ENCODE results near the gene SAMD7.

SAMD7 gene, protein sequence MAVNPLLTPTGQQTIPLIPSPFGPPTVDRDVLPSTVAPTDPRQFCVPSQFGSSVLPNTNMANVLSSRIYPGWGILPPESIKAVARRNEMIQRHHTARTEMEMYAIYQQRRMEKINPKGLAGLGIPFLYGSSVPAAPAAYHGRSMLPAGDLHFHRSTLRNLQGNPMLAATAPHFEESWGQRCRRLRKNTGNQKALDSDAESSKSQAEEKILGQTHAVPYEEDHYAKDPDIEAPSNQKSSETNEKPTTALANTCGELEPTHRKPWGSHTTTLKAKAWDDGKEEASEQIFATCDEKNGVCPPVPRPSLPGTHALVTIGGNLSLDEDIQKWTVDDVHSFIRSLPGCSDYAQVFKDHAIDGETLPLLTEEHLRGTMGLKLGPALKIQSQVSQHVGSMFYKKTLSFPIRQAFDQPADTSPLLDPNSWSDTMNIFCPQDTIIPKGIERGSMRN

DNA sequence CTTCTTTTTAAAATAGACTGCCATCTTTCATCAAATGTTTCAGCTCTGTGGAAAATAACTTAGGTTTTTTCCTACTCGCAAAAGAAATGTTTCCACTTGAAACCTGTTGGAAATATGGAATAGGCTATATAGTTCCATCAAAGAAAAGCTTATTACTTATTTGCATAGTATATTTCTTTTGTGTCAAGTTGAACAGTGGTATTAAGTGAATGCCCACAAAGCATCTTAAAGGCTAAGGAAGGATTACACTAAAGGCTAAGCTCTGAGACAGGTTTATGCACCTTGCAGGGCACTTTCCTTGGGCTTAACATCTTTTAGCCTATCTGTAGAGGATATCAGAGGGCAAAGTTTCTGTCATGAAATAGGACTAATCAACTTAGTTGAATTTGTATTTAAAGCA lies at the start of gene SAMD7:
TSS of gene SAMD7 (plus strand) at position 301 of the 400 bp plus-strand sequence. CDS start 7,927 bp downstream, outside the sequence.
- no peak for DNase-seq

DNA sequence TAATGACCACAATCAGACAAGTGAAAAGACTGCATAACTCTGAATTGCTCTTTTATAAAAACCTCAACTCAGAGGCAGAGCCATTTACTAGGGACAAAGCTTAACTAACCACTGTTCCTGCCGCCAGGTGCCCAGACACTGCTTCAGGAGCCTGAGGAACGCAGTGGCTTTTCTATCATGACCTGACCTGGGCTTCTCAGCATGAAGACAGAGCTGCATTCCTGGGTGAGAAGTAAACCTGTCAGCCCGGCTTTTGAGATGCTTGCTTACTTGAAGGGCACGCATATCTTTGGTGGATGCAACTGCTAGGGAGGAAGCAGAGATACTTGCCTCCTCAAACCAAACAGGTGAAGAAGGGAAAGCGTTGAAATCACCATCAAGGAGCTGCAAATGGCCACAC lies 49.5 kb upstream of the SAMD7 start:
- no peak for DNase-seq

DNA sequence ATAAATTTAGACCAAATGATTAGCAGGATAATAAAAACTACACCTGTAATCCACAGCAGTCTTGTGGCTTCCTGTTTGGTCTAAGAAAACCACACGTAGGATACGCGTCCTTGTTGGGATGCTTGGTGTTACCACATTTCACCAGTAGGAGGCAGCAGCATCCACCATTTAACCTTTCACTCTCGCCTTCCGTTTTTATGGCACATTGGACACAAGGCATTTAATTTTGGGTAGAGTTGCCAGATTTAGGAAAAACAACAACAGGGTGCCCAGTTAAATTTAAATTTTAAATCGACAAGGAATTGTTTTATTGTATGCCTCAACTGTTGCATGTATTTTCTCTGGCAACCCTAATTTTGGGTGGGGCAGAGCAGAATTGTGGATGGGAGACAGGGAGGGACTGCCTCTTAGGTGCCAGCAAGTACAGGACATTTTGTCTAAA lies 47.9 kb upstream of the SAMD7 start:
- peak in 40 of 51 donors; percentile 1 to 78 (median 31) for DNase-seq

DNA sequence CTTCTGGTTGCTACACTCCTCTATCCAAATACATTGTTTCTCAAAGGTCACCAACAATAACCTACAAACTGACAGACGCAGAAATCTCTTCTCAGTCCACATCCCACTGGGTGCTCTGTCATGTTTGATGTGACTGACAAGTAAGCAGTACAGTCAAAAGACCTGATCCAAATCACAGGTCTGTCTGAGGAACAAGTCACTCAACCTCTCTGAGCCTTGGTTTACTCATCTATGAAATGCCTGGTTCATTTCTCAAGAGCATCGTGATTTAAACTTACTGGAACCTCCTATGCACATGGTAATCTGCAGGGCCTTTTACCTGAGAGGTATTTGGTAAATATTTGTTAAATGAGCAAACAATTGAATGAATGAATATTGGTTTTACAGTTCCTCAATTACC lies 47.1 kb upstream of the SAMD7 start:
- DNase-seq = no peak

DNA sequence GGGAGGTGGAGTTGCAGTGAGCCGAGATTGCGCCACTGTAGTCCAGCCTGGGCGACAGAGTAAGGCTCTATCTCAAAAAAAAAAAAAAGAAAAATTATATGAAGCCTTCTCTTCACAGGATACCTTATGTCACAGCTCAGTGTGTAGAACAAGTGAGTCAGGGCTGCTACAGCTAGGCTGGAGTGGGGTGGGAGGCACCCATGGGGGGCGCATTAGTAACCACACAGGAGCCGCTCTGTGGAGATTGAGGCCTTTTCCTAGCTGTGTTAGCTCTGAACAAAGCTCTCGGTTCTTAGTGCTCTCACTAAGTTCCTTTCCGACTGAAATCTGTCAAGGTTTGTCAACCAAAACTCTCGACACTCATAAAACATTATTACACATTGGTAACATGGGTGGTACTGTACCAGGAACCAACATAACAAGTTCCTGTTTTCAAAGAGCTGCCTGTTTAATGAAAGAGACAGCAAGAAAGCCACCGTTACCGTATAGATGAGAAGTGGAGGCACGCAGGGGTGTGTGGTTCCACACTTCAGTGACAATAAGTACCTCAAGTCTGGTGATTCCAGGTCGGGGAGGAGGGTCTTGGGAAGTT lies 46.1 kb upstream of the SAMD7 start:
- DNase-seq = no peak

DNA sequence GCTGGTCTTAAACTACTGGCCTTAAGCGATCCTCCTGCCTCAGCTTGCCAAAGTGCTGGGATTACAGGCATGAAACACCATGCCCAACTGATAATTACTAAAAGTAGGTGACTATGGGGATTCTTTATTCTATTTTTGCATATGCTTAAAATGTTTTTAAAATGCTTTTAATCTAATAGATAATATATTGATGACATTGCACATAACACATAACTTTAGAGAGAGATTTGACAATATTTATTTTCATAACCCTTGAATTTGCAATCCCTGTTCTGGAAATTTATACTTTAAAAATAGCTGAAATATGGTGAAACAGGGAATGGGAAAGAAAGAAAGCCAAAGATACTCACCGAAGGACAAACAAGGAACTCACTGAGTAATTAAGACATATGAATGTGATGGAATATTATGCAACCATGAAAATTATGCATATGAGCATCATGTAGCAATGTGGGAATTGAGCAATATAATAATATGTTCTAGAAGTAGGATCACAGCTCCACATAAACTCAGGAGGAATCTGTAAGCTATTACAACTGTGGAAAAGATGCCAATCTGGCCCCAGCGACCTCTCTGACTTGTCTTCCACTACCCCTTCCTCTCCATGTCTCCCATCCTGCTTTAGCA lies 43.7 kb upstream of the SAMD7 start:
- no peak for DNase-seq

DNA sequence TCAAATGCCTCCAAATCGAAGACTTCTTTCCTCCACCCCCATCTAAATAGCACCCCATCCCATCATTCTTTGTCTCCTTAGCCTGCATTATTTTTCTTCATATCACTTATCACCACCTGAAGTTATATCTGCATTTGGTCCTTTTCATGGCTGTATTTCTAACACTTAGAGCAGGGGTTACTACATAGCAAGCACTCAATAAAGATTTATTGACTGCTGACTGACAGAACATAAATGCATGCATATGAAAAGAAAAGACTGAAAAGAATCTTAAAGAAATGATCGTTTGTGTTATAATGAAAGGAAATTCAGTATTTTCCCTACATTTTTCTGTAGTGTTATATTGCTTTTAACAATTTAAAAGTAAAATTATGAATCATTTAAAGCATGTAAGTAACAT lies 43.0 kb upstream of the SAMD7 start:
- no peak for DNase-seq

DNA sequence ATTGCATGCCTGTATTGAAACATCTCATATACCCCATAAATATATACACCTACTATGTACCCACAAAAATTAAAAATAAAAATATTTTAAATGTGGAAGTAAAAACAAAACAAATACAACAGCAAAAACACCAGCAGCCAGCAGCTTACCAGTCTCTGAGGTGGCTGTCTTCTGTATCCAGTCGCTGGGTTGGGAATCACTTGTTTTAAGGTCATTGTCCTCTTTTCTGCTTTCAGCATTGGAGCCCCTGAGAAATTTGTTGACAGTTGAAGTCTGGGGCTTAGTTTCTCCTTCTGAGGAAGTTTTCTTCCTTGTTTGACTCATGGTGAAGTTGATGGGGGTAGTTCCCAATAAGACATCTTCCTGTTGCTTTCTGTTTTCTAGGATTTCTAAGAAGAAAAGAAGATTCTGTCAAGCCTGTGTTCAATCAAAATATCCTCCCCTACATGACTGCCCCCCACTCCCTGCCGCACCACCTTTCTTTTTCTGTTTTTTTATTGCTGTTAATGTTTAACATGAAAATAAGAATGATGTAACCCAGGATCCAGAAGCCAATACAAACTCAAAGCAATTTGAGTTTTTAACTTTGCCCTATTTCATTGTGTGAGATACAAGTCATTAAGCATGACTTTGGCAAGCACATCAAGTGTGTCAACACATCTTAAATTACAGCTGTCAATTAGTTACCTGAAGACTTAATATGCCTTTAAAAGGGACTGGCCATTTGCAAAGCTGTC lies 41.7 kb upstream of the SAMD7 start, which contains the start of gene LRRC31:
TSS of gene LRRC31 (minus strand) at position 452 of the 737 bp plus-strand sequence. CDS start at position 324, 128 bp downstream.
- no peak for DNase-seq

DNA sequence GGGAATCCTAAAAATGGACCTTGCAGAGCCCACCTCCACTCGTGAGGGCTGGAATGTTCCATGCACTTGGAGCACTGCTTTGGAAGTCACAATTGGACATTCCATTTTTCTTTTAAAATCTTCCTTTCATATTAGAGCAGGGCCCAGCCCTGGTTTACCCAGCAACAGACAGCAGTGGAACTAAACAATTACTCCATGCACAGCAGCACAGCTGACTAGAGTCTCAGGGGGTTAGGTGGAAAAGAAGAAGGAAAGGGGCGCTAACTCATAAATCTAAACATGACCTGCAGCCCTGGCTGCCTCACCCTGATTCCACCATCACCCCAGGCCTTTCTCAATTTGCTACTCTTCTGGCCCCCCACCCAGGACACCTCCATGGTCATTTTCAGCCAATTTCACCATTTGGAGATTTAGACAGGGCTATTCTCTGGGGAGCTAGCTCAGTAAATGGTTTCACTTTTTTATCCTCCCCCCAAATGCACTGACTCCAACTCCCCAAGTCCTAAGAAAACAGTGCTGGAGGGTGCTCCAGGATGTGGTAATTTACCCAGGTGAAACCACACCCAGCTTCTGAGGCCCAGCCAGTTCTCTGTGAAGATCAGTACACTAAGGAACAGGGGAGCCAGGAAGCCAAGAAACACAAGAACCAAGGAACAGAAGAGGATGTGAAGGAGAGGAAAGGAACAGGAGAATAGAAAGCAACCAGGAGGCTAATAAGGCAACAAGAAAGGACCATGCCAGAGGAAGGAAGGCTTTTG lies 40.1 kb upstream of the SAMD7 start:
- DNase-seq = no peak

DNA sequence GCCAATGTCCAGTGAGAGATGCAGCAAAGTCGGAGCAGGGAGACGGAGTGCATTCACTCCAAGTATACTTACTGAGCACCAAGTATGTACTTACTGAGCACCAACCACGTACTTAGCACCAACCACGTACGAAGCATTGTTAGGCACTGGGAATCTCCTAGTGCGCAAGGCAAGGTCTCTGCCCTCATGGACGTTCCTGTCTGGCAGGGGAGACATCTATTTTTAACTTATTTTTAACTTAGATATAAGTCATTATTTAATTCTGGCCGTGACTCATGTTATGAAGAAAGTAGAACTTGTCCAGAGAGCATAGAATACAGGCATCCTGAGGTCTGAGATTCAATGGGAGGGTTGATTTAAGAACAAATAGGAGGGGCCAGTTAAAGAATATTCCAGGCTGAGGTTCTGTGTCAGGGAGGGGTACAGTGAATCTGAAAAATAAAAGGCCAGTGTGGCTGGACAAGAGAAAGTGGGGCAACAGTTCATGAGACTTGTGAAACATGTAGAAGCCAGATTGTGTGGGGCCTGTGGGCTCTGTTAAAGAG lies 32.3 kb upstream of the SAMD7 start:
- no peak for DNase-seq

DNA sequence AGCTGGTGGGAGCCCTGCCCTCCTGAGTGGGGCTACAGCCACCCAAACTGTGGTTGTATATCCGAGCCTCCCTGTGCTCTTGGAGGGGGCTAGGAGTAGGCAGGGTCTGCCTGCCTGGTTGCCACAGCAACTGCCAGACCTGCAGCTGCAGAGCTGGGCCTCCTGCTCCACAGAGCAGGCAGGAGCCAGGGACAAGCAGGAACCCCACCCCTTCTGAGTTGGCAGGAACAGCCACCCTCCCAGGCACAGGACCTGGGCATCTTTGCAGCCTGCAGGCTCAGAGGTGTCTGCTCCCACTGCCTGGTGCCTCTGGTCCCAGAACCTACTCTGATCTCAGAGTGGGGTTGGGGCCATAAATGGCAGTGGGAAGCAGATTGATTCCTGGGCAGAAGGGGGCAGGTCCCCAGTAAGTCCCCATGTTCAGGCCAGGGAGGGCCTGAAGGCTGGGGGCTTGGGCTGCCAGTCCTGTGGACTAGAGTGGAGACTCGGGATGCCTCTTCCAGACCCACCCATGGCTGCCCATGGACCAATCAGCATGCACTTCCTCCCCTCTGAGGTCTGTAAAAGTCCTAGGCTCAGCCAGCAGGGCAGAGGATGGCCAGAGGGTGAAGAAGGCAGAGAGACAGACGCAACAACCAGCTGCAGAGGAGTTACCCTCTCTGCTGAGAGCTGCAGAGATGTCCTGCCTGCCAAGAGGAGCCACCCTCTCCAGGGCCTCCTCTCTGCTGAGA lies 31.4 kb upstream of the SAMD7 start:
- DNase-seq = no peak

DNA sequence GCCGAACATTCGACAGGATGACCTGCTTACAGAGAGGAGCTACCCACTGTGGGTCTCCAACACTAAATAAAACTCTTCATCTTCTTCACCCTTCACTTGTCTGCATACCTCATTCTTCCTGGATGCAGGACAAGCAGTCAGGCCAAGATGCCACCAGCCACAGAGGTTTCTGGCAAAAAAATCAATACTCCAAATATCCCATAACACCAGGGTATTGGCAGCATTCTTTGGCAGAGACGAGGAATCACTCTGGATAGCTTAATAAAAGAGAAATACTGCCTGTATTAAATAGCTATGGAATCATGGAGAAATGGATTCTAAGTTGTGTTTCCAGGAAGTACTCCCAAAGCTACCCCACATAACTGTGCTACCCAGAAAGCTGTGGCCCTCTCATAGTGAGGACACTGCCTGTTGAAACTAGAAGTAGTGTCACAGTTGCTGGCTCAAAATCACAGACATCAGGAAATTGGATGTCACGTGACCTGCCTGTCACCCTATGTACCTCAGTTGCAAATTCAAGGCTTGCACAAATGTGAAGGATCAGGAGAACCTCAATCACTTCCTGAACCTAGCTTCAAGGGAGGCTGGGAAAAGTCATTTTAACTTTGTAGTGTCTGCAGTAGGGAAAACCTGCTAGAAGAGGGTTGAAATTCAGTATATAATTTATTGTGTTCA lies 30.7 kb upstream of the SAMD7 start:
- no peak for DNase-seq

DNA sequence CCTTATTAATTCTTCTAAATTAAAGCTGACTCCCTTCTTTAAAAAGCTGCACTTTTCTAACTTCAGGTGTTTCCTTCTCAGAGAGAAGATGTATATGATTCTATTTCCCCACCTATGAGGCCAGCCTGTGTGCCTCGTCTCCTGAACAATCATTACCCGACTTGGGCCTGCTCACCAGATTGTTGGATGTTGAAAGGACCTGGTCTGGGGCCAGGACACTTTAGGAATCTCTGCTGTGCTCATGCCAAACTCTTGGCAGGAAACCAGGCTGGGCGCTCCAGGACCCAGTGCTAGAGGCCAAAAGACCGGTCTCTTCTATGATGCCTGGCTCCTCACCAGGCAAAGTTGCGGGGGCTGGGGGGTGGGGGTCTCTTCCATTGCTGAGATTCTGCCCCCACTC lies 24.7 kb upstream of the SAMD7 start:
- DNase-seq = peak in 46 of 51 donors; percentile 2 to 80 (median 40)

DNA sequence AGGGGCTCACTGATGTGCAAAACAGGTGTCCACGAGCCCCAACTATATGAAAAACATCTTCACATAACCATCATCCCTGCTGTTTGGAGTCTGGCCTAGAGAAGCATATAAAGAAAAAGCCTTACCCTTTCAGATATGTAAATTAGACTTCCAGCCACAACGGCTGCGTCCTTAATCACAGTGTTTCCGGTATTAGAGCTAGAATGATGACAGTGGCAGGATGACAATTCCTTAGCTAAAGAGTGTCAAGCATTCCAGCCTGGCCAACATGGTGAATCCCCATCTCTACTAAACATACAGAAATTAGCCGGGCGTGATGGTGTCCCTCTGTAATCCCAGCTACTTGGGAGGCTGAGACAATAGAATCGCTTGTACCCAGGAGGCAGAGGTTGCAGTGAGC lies 19.5 kb upstream of the SAMD7 start:
- no peak for DNase-seq

DNA sequence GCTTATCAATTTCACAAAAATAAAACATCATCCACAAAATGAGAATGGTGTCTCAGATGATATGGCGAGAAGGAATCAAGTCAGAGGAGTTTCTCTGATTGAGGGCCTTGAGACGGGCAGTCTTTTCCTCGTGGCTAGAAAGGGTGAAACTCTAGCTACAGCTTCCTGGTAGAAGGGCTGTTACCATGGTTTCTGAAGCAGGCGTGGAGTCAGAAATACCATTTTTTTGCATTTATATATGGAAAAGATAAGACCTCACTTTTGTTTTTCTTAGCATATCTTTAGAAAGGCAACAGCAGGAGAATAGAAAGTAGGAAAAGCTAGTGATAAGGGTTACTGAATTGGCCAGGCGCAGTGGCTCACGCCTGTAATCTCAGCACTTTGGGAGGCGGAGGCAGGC lies 17.3 kb upstream of the SAMD7 start:
- DNase-seq = no peak

DNA sequence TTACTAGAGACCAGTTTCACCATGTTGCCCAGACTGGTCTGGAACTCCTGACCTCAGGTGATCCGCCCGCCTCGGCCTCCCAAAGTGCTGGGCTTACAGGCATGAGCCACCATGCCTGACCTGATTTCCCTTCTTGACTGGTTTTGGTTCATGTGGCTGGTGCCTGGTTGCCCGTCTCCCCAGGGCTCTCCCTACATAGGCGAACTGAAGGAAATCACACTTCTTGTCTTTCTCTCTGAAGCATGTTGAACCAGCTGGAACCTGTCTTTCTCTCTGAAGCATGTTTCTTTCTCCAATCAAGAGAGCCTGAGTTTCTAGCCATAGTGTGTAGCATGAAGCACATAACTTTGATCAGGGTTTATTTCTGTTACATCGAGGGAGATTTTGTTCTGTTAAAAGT lies 16.3 kb upstream of the SAMD7 start:
- DNase-seq = no peak

DNA sequence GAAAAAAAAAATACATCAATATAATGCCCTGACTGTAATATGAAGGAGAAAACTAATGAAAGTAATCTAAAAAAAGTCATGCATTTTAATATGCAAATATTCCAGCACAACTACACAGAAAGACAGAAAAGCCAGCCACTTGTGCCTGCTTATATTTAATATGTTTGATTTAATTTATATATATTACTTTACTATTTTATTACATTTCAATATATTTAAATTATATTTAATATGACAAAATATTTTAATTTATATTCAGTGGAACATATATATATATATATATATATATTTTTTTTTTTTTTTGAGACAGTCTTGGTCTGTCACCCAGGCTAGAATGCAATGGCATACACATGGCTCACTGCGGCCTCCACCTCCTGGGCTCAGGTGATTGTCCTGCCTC lies 14.1 kb upstream of the SAMD7 start:
- no peak for DNase-seq

DNA sequence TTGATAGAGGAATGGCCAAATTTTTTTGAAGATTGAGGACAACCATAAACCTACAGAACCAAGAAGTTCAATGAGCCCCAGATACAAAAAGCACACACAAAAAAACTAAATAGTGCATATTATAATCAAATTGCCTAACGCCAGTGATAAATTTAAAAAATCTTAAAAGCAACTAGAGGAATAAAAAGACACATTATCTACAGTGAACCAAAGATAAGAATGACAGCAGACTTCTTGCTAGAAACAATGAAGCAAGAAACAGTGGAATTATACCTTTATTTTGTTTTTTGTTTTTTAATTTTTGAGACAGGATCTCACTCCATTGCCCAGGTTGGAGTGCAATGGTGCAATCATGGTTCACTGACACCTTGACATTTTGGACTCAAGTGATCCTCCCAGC lies 9.9 kb upstream of the SAMD7 start:
- DNase-seq = no peak

DNA sequence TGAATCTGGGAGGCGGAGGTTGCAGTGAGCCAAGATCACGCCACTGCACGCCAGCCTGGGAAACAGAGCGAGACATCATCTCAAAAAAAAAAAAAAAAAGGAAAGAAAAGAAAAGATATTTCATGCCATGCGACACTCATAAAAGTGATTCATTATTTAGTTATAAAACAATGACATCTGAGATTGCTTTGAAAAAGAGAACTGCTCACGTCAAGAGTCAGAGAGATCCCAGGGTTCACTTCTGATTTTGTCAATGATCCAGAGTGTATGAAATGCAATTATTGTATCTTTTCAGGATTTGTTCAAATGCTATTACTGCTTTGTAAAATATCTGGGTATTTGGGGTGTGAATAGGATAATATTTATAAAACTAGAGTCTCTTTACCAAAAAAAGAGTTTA lies 6.0 kb upstream of the SAMD7 start:
- DNase-seq = no peak
